ENCODE results near the gene TM6SF1. TPM values are rescaled to one million over a fixed set of nuclear protein-coding genes. Genes with fewer than 3 reads are reported as not detected.

The TM6SF1 gene
- total and polyA plus RNA-seq, 2 of the 4 experiments (the other 2 are of a cell fraction): 1.6 to 1.9 TPM

DNA sequence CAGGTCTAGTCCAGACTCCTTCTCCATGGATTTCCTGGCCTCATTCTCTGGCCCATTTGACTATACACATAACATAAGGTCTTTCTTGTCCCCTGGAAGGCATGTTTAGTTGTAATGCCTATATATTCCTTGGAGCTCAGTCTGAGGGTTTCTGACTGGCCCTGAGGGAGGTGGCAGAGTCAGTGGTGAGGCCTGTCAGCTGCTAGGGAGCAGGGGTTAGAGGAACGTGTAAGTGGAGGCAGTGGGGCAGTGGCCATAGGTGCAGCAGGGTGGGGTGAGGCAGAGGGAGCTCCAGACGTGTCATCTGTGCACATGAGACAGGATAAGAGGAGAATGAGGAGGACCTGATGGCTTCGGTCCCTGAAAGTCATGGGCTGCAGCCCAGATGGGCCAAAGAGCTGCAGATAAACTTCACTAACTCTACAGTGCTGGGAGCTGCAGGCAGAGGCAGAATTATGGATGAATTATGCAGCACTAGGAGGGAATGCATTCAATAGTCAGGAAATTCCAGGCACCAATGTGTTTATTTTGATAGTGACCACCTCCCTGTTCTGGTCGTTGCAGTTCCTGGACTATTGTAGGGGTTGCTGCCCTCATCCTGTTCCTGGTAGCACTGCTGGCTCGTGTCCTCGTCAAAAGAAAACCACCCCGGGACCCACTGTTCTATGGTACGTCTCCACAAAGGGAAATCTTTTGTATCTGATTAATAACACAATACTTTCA is 4.9 kb downstream of the TM6SF1 start:
- Histone ChIP-seq H2BK5ac (ENCODE audit: low read depth, low read length, poor library complexity, severe bottlenecking) (peak overlapping the region; percentile 64), H4K20me1 (ENCODE audit: insufficient read depth, low read length) (peaks cover 3% of the 10 kb centered on the region; the same call in 1 of the 2 replicates), H3K9me3 (ENCODE audit: control insufficient read depth, insufficient read depth, low read length) (no peaks in the 10 kb centered on the region), H3K79me1 (ENCODE audit: low read depth in 1 of 2, low read length in 2 of 2) (peaks cover 8 to 44% of the 10 kb centered on the region in 2 experiments; a peak in 3 of 4 replicates), H2BK15ac (ENCODE audit: low read depth, low read length) (peak overlapping the region; percentile 95; the same call in 2 of the 3 replicates), H3K23ac (ENCODE audit: low read depth, low read length) (peak overlapping the region; percentile 75; the same call in 1 of the 2 replicates), H3K9me1 (ENCODE audit: insufficient read depth, low read length) (peaks cover 35% of the 10 kb centered on the region), H2BK120ac (ENCODE audit: low read depth, low read length) (peak overlapping the region; percentile 92), H2BK20ac (ENCODE audit: low read depth, low read length) (peak overlapping the region; percentile 80), H2AK9ac (replicated peaks; ENCODE audit: low read depth, low read length, poor library complexity) (peak overlapping the region; percentile 74), H3K36me3 (ENCODE audit: control insufficient read depth, insufficient read depth, low read length) (no peaks in the 10 kb centered on the region; the same call in 1 of the 2 replicates), H3K56ac (ENCODE audit: extremely low read depth, insufficient read depth, low read length) (peak overlapping the region; percentile 55; the same call in 1 of the 2 replicates), H3K4me3 (ENCODE audit: insufficient read depth, low read depth, low read length) (no peak overlapping the region), H3K4ac (ENCODE audit: low read depth, low read length) (peak overlapping the region; percentile 90), H4K5ac (ENCODE audit: low read depth, low read length) (peak overlapping the region; percentile 54), H3K14ac (replicated peaks; ENCODE audit: low read depth, low read length) (peak overlapping the region; percentile 91), H3K4me2 (ENCODE audit: low read depth, low read length) (peak overlapping the region; percentile 63), H3K9ac (ENCODE audit: low read depth, low read length) (peak overlapping the region; percentile 3; the same call in 1 of the 2 replicates), H4K8ac (ENCODE audit: low read depth in 2 of 2, low read length in 2 of 2) (peak overlapping the region; percentile 53 to 65), H4K91ac (ENCODE audit: insufficient read depth, low read depth, low read length) (peak overlapping the region; percentile 84), H3K27me3 (ENCODE audit: control insufficient read depth, insufficient read depth, low read length) (no peaks in the 10 kb centered on the region), H2AFZ (replicated peaks; ENCODE audit: low read length, poor library complexity) (peak overlapping the region; percentile 80), H3K18ac (ENCODE audit: low read depth, low read length) (peak overlapping the region; percentile 41), H3K4me1 (ENCODE audit: control insufficient read depth, insufficient read depth, low read length) (peaks cover 18% of the 10 kb centered on the region), H3K27ac (ENCODE audit: insufficient read depth, low read length) (peak overlapping the region; percentile 77), H2AK5ac (ENCODE audit: low read depth, low read length) (peak overlapping the region; percentile 93)
- DNase-seq (peak; percentile 95), ATAC-seq (ENCODE audit: low read depth) (peak; percentile 92)
- no TSS peak for BruUV-seq (replicated peaks)
- dilution Hi-C loops (cut with HindIII; ENCODE audit: low sequenced_read_pairs, unreplicated experiment): no loop called here
- TF ChIP-seq USF2 (IDR thresholded peaks at IDR 0.05; ENCODE audit: low read depth, low read length): no peak
- TF ChIP-seq BHLHE40 (IDR thresholded peaks at IDR 0.05; ENCODE audit: low read depth, low read length): peak; percentile 93
- no peak for TF ChIP-seq POLR2A (IDR thresholded peaks at IDR 0.05; ENCODE audit: low read depth, low read length)
- TF ChIP-seq CEBPB (IDR thresholded peaks at IDR 0.05; ENCODE audit: low read depth, low read length): no peak
- no peak for TF ChIP-seq RCOR1 (IDR thresholded peaks at IDR 0.05; ENCODE audit: insufficient replicate concordance, low read length)
- TF ChIP-seq, protein P1, sequence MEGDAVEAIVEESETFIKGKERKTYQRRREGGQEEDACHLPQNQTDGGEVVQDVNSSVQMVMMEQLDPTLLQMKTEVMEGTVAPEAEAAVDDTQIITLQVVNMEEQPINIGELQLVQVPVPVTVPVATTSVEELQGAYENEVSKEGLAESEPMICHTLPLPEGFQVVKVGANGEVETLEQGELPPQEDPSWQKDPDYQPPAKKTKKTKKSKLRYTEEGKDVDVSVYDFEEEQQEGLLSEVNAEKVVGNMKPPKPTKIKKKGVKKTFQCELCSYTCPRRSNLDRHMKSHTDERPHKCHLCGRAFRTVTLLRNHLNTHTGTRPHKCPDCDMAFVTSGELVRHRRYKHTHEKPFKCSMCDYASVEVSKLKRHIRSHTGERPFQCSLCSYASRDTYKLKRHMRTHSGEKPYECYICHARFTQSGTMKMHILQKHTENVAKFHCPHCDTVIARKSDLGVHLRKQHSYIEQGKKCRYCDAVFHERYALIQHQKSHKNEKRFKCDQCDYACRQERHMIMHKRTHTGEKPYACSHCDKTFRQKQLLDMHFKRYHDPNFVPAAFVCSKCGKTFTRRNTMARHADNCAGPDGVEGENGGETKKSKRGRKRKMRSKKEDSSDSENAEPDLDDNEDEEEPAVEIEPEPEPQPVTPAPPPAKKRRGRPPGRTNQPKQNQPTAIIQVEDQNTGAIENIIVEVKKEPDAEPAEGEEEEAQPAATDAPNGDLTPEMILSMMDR (conservative IDR thresholded peaks at IDR 0.05; ENCODE audit: low read depth, low read length): peak; percentile 46
- TF ChIP-seq CHD1 (IDR thresholded peaks at IDR 0.05; ENCODE audit: low read depth, low read length): no peak; the same call in 1 of the 2 replicates
- TF ChIP-seq SMC3 (IDR thresholded peaks at IDR 0.05; ENCODE audit: low read depth, low read length): peak; percentile 23
- TF ChIP-seq MXI1 (IDR thresholded peaks at IDR 0.05; ENCODE audit: borderline replicate concordance, low read depth, low read length): 0 out of 2 replicates have a peak, but pooled peaks have one; percentile 18
- TF ChIP-seq RAD21 (IDR thresholded peaks at IDR 0.05; ENCODE audit: low read length): peak; percentile 47
- peak; percentile 49; the same call in 1 of the 2 replicates for TF ChIP-seq MAZ (IDR thresholded peaks at IDR 0.05; ENCODE audit: borderline replicate concordance, low read depth, low read length)
- TF ChIP-seq NFE2L2 (IDR thresholded peaks at IDR 0.05; ENCODE audit: low read depth, low read length): no peak
- 0 out of 2 replicates have a peak, but pooled peaks have one; percentile 1 for TF ChIP-seq RFX5 (IDR thresholded peaks at IDR 0.05; ENCODE audit: low read depth, low read length)
- 20% methylated on average over 1 of the region's 8 CpGs; no CpG with 5 or more reads in 1 of the 2 experiments for WGBS, 2 experiments (ENCODE audit: extremely low coverage in 2 of 2, insufficient read length in 1 of 2)
- ChIA-PET CTCF (no interaction called here), POLR2A (ENCODE audit: unreplicated experiment) (no interaction called here)
- intact Hi-C loops (cut with micrococcal nuclease): loop anchor here (1.0 to 2.0 kb wide), 3 partner anchors 46 to 101 kb away; partner anchors contain the start of genes BTBD1, C15orf40 and HDGFL3
- in situ Hi-C loops (cut with MboI; ENCODE audit: low sequenced_read_pairs): no loop called here
